ENCODE measurements around the gene STRIT1.

Gene STRIT1

DNA sequence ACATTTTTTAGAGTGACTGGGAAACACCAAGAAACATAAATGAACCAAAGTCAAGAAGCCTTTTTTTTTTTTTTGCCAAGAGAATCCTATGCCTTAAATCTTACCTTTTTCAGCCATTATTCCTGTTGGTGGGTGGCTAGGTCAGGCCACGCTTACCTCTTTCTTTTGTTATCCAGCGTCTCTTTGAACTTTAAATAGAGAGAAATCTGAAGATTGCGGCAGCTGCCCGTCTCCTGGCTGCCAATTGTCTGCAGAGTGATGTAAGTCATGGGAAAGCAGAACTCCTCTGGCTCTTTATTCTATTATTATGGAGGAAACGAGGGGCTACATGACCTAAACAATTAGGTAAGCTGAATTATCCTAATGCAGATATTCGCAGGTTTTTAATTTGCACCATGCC, at the start of gene STRIT1:
Gene STRIT1, minus strand, starts transcription at position 168 of the 400 bp plus-strand sequence.
- Histone ChIP-seq H3K27ac (ENCODE audit: low read depth, low read length) (no peak within 1 kb of the TSS), H3K9me3 (ENCODE audit: control insufficient read depth in 5 of 5, low read length in 5 of 5) (peaks cover 0 to 10% (median 6%) of the 10 kb centered on the region in 5 donors), H3K27me3 (ENCODE audit: control insufficient read depth in 5 of 5, insufficient read depth in 4 of 5, low read length in 5 of 5) (no peaks in the 10 kb centered on the region), H3K4me1 (ENCODE audit: control insufficient read depth in 5 of 5, insufficient read depth in 5 of 5, low read length in 5 of 5) (peaks cover 0 to 4% (median 0%) of the 10 kb centered on the region in 5 donors), H3K36me3 (ENCODE audit: control insufficient read depth in 5 of 5, insufficient read depth in 5 of 5, low read length in 5 of 5) (no peaks in the 10 kb centered on the region), H3K9ac (ENCODE audit: low read length in 5 of 5) (no peak within 1 kb of the TSS), H3K4me3 (ENCODE audit: low read depth in 1 of 5, low read length in 5 of 5) (no peak within 1 kb of the TSS)

DNA sequence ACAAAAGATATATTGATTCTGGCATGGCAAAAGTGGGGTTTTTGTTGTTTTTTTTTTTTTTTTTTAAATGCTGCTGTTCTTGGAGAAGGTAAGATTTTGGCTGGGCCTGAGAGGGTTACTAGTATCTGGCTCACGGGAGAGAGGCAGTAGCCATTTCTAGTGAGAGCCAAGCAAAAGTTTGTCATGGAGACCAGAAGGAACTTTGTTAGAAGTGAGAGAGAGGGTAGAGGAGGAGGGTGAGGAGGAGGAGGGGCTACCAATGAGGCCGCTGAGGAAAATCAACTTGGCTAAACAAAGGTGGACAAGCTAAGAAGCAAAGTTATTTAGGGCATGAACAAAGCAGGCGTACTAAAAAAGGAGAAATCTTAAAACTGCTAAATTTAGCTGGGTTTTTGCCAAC, 48.9 kb upstream of the STRIT1 start:
- H3K4me3 ChIP-seq (ENCODE audit: low read depth in 1 of 5, low read length in 5 of 5): no peak overlapping the region
- no peaks in the 10 kb centered on the region for H3K27me3 ChIP-seq (ENCODE audit: control insufficient read depth in 5 of 5, insufficient read depth in 4 of 5, low read length in 5 of 5)
- H3K9me3 ChIP-seq (ENCODE audit: control insufficient read depth in 5 of 5, low read length in 5 of 5): no peaks in the 10 kb centered on the region

DNA sequence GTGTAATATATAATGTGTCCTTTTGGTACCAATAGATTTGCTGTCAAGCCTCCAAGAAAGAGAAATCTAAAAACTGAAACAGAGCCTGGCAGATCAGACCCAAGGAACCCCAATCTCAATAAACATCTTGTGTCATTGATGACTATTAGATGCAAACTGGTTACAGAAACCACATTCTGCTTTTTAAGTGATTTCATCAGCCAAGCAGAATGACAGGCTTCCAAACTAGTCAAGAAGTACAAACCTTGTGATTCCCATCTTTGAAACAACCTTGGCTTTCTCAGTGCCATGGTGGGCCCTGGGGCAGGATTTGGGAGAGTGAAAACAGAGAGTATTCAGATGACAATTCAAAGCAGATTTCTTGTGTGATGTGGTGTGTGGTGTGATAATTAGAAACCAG, 45.6 kb upstream of the STRIT1 start:
- H3K27ac ChIP-seq (ENCODE audit: low read depth, low read length): no peak overlapping the region
- no peak overlapping the region for H3K9ac ChIP-seq (ENCODE audit: low read length in 5 of 5)
- no peaks in the 10 kb centered on the region for H3K36me3 ChIP-seq (ENCODE audit: control insufficient read depth in 5 of 5, insufficient read depth in 5 of 5, low read length in 5 of 5)
- no peaks in the 10 kb centered on the region for H3K4me1 ChIP-seq (ENCODE audit: control insufficient read depth in 5 of 5, insufficient read depth in 5 of 5, low read length in 5 of 5)
- H3K9me3 ChIP-seq (ENCODE audit: control insufficient read depth in 5 of 5, low read length in 5 of 5): no peaks in the 10 kb centered on the region
- H3K4me3 ChIP-seq (ENCODE audit: low read depth in 1 of 5, low read length in 5 of 5): no peak overlapping the region
- H3K27me3 ChIP-seq (ENCODE audit: control insufficient read depth in 5 of 5, insufficient read depth in 4 of 5, low read length in 5 of 5): no peaks in the 10 kb centered on the region

More for the DNA sequence above, 48.9 kb upstream of the STRIT1 start:
- H3K9ac ChIP-seq (ENCODE audit: low read length in 5 of 5): no peak overlapping the region
- H3K27ac ChIP-seq (ENCODE audit: low read depth, low read length): no peak overlapping the region
- no peaks in the 10 kb centered on the region for H3K4me1 ChIP-seq (ENCODE audit: control insufficient read depth in 5 of 5, insufficient read depth in 5 of 5, low read length in 5 of 5)
- H3K36me3 ChIP-seq (ENCODE audit: control insufficient read depth in 5 of 5, insufficient read depth in 5 of 5, low read length in 5 of 5): no peaks in the 10 kb centered on the region

DNA sequence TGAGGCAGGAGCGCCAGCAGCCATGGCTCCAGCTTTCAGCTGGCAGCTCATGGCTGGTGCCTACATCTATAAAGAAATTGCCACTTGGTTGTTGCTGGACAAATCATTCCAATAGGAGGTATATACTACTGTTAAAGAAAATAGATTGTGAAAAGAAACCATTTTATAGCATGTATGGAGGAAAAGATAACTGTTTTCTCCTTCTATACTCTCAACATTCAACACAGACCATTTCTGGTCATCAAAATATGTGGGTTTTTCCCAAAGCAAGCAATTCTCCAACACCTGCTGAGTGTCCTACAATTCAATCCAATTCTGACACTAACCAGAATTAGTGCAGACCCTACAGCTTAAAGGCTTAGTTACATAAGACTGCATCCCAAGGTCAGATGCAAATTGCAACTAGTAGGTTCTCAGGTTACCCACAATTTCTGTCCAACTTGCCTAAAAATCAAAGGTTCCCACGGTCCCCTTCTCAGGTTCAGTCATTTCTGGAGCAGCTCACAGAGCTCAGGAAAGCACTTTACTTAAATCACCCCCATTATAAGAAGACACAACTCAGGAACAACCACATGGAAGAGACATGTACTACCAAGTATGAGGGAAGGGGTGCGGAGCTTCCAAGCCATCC, 42.4 kb upstream of the STRIT1 start:
- H3K4me1 ChIP-seq (ENCODE audit: control insufficient read depth in 5 of 5, insufficient read depth in 5 of 5, low read length in 5 of 5): no peaks in the 10 kb centered on the region
- no peak overlapping the region for H3K9ac ChIP-seq (ENCODE audit: low read length in 5 of 5)
- no peak overlapping the region for H3K27ac ChIP-seq (ENCODE audit: low read depth, low read length)

DNA sequence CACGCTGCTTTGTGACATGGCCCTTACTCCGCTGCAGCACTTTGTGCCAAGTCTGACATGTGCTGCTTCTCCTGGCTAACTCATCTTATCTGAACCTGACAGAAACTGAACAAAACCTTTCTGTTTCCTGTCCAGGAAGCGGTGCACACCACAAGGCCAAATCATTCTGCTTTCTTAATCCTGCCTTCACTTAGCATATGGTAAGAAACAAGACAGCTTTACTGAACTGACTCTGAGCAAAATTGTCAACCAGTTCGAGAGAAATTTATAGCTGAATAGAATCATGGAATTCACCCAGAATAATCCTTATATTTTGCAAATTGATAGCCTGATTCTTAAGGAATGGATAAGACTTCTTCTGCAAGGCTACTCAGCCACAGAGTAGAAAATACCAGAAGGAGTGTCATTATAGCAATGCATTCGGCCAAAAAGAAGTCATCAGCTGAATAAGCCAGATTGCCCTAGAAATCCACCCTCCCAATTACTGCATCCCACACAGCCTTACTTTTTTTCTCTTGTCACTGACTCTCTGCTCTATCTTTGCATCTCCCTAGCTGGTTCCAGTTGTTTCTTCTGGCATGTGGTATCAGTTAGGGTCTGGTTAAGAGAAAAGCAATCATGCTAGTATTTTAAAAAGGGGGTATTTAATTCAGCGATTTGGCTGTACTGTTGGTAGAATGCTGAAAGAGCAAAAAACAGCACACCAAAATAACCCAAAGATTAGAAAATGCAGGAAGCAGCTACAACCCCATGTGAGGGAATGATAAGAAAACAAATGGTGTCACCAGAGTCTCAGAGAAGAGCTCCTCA, 41.6 kb upstream of the STRIT1 start:
- H3K4me3 ChIP-seq (ENCODE audit: low read depth in 1 of 5, low read length in 5 of 5): no peak overlapping the region
- no peaks in the 10 kb centered on the region for H3K9me3 ChIP-seq (ENCODE audit: control insufficient read depth in 5 of 5, low read length in 5 of 5)
- H3K9ac ChIP-seq (ENCODE audit: low read length in 5 of 5): no peak overlapping the region
- no peaks in the 10 kb centered on the region for H3K4me1 ChIP-seq (ENCODE audit: control insufficient read depth in 5 of 5, insufficient read depth in 5 of 5, low read length in 5 of 5)
- H3K27ac ChIP-seq (ENCODE audit: low read depth, low read length): no peak overlapping the region
- no peaks in the 10 kb centered on the region for H3K36me3 ChIP-seq (ENCODE audit: control insufficient read depth in 5 of 5, insufficient read depth in 5 of 5, low read length in 5 of 5)
- no peaks in the 10 kb centered on the region for H3K27me3 ChIP-seq (ENCODE audit: control insufficient read depth in 5 of 5, insufficient read depth in 4 of 5, low read length in 5 of 5)

More for the DNA sequence above, 42.4 kb upstream of the STRIT1 start:
- Histone ChIP-seq H3K27me3 (ENCODE audit: control insufficient read depth in 5 of 5, insufficient read depth in 4 of 5, low read length in 5 of 5) (no peaks in the 10 kb centered on the region), H3K36me3 (ENCODE audit: control insufficient read depth in 5 of 5, insufficient read depth in 5 of 5, low read length in 5 of 5) (no peaks in the 10 kb centered on the region), H3K4me3 (ENCODE audit: low read depth in 1 of 5, low read length in 5 of 5) (no peak overlapping the region), H3K9me3 (ENCODE audit: control insufficient read depth in 5 of 5, low read length in 5 of 5) (no peaks in the 10 kb centered on the region)

DNA sequence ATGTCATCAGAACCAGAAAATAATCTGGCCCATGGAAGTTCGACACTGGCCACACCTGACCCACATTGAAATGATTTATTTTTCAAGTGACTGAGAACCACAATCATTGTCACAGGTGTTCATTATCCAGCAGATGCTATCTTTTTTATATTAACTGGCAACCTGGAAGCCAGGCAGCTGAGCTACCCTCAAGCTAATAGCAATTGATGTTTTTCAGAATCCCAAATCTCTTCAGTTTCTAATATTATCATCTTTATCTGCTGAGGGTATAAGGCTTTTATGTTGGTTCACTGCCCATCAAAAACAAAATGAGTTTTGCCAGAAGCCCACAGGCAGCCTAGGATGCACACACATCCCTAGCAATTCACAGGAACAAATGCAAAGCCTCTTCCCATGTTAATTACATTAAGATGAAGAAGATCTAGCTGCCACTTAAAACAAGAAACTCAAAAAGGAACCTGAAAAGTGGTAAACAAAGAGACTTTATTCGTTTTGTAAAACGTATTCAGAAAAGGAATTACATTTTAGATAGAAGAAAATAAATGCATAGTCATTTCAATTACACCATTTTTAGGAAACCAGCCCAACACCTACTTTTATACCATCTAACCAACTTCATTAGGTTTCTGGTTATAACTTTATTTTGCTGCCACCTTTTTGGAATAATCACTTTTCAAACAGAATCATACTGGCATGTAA, 40.9 kb upstream of the STRIT1 start:
- no peak overlapping the region for H3K27ac ChIP-seq (ENCODE audit: low read depth, low read length)
- H3K9me3 ChIP-seq (ENCODE audit: control insufficient read depth in 5 of 5, low read length in 5 of 5): no peaks in the 10 kb centered on the region
- no peaks in the 10 kb centered on the region for H3K4me1 ChIP-seq (ENCODE audit: control insufficient read depth in 5 of 5, insufficient read depth in 5 of 5, low read length in 5 of 5)
- no peak overlapping the region for H3K9ac ChIP-seq (ENCODE audit: low read length in 5 of 5)
- H3K4me3 ChIP-seq (ENCODE audit: low read depth in 1 of 5, low read length in 5 of 5): no peak overlapping the region
- no peaks in the 10 kb centered on the region for H3K27me3 ChIP-seq (ENCODE audit: control insufficient read depth in 5 of 5, insufficient read depth in 4 of 5, low read length in 5 of 5)
- H3K36me3 ChIP-seq (ENCODE audit: control insufficient read depth in 5 of 5, insufficient read depth in 5 of 5, low read length in 5 of 5): no peaks in the 10 kb centered on the region

DNA sequence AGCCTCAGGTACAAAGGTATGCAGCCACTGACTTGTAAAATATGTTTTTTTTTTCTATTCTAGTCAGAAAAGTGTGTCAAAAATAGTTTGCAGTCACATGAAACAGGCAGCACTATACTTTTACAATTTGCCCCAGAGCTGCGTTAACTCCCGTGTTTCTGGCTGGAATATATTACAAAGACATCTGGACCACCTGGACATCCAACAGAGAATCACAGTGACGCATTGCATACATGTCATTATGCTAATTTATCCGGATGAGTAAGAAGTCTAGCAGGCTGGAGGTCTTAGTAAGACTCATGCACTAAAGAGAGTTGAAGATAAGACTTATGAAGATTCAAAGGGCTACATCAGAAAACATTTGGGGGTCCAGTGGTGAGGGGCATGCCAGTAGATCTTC, 39.2 kb upstream of the STRIT1 start:
- no peak overlapping the region for H3K4me3 ChIP-seq (ENCODE audit: low read depth in 1 of 5, low read length in 5 of 5)
- no peak overlapping the region for H3K9ac ChIP-seq (ENCODE audit: low read length in 5 of 5)
- no peaks in the 10 kb centered on the region for H3K27me3 ChIP-seq (ENCODE audit: control insufficient read depth in 5 of 5, insufficient read depth in 4 of 5, low read length in 5 of 5)
- no peak overlapping the region for H3K27ac ChIP-seq (ENCODE audit: low read depth, low read length)
- no peaks in the 10 kb centered on the region for H3K9me3 ChIP-seq (ENCODE audit: control insufficient read depth in 5 of 5, low read length in 5 of 5)
- no peaks in the 10 kb centered on the region for H3K4me1 ChIP-seq (ENCODE audit: control insufficient read depth in 5 of 5, insufficient read depth in 5 of 5, low read length in 5 of 5)
- no peaks in the 10 kb centered on the region for H3K36me3 ChIP-seq (ENCODE audit: control insufficient read depth in 5 of 5, insufficient read depth in 5 of 5, low read length in 5 of 5)

DNA sequence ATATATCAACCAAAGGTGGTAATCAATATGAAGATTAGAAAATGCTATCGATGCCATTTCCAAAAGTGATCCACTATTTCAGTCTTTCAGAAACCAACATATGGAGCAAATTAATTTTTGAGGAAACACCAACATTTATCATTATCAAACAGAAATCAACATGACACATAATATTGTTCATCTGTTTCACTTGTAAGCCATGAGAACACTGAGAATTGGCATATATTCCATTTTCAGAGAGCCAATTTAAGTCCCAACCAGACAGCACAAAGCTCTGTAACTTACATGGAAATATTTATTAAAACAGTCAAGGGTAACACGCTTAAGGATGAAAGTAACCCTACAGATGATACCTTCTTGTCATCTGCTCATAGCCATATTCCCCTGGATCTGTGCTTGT, 37.6 kb upstream of the STRIT1 start:
- Histone ChIP-seq H3K4me1 (ENCODE audit: control insufficient read depth in 5 of 5, insufficient read depth in 5 of 5, low read length in 5 of 5) (no peaks in the 10 kb centered on the region), H3K36me3 (ENCODE audit: control insufficient read depth in 5 of 5, insufficient read depth in 5 of 5, low read length in 5 of 5) (no peaks in the 10 kb centered on the region), H3K9ac (ENCODE audit: low read length in 5 of 5) (no peak overlapping the region), H3K27me3 (ENCODE audit: control insufficient read depth in 5 of 5, insufficient read depth in 4 of 5, low read length in 5 of 5) (no peaks in the 10 kb centered on the region), H3K9me3 (ENCODE audit: control insufficient read depth in 5 of 5, low read length in 5 of 5) (no peaks in the 10 kb centered on the region), H3K4me3 (ENCODE audit: low read depth in 1 of 5, low read length in 5 of 5) (no peak overlapping the region), H3K27ac (ENCODE audit: low read depth, low read length) (no peak overlapping the region)

DNA sequence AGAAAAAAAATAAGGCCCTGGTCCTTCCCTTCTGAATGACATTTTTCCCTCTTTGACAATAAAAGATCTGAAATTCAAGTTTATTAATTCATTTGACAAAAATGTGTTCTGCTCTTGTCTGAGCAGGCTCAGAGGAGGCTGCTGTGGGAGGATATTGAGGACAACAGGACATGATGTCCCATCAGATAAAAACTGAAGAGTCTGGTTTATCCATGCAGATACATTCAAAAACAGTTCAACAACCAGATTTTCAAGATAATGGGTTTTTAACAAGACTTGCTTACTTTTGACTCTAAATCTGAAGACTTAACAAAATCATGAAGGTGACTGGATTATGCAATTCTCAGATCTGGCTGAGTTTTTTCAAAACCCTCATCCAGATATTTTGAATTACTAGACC, 36.9 kb upstream of the STRIT1 start:
- Histone ChIP-seq H3K36me3 (ENCODE audit: control insufficient read depth in 5 of 5, insufficient read depth in 5 of 5, low read length in 5 of 5) (no peaks in the 10 kb centered on the region), H3K27me3 (ENCODE audit: control insufficient read depth in 5 of 5, insufficient read depth in 4 of 5, low read length in 5 of 5) (no peaks in the 10 kb centered on the region), H3K4me1 (ENCODE audit: control insufficient read depth in 5 of 5, insufficient read depth in 5 of 5, low read length in 5 of 5) (no peaks in the 10 kb centered on the region), H3K4me3 (ENCODE audit: low read depth in 1 of 5, low read length in 5 of 5) (no peak overlapping the region), H3K9me3 (ENCODE audit: control insufficient read depth in 5 of 5, low read length in 5 of 5) (no peaks in the 10 kb centered on the region), H3K27ac (ENCODE audit: low read depth, low read length) (no peak overlapping the region), H3K9ac (ENCODE audit: low read length in 5 of 5) (no peak overlapping the region)

DNA sequence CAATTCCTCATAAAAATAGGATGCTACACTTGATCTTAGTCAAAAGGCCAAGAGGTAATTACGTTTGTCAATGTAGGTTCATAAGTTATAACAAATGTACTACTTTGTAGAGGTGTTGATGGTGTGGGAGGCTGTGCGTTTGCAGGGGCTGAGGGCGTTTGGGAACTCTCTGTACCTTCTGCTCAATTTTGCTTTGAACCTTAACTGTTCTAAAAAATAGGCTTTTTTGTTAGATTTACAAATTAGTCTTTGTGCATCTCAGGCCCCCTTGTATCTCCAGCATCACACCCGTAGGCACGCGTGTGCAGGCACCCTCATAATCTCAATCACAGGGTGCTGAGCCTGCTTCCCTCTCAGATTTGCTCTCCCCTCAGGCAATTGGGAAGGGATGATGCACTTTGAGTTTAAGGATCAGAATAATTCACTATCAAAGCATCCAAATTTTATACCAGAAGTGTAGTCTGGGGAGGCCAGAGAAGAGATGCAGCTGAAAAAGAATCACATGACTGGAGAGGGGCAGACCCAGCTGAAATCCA, 36.1 kb upstream of the STRIT1 start:
- H3K4me3 ChIP-seq (ENCODE audit: low read depth in 1 of 5, low read length in 5 of 5): no peak overlapping the region
- H3K27me3 ChIP-seq (ENCODE audit: control insufficient read depth in 5 of 5, insufficient read depth in 4 of 5, low read length in 5 of 5): no peaks in the 10 kb centered on the region
- H3K9ac ChIP-seq (ENCODE audit: low read length in 5 of 5): no peak overlapping the region
- H3K36me3 ChIP-seq (ENCODE audit: control insufficient read depth in 5 of 5, insufficient read depth in 5 of 5, low read length in 5 of 5): no peaks in the 10 kb centered on the region
- no peak overlapping the region for H3K27ac ChIP-seq (ENCODE audit: low read depth, low read length)
- no peaks in the 10 kb centered on the region for H3K4me1 ChIP-seq (ENCODE audit: control insufficient read depth in 5 of 5, insufficient read depth in 5 of 5, low read length in 5 of 5)
- H3K9me3 ChIP-seq (ENCODE audit: control insufficient read depth in 5 of 5, low read length in 5 of 5): no peaks in the 10 kb centered on the region
